Stimulated activated CD4-positive, alpha-beta T cell treated with anti-CD3 and anti-CD28 coated beads, Interleukin-15, amount 100 ng/mL, for 1 hour (primary cell): ENCODE results near the gene FCER1G.

Experiments
- DNase-seq, 2 donors: peaks; one replicate each; pipeline ENCODE4 v3.0.0-alpha.2; 2020; ENCODE audit warnings: low read depth in 1 of 2, low spot score in 1 of 2

FCER1G gene

GRCh38 chr1:161215076-161215475 is at the start of gene FCER1G:
FCER1G (plus strand) TSS chr1:161215295; CDS start chr1:161215322, 27 bp downstream.
- no peak for DNase-seq

- DNase-seq = peak; percentile 76 to 81
Observed at GRCh38 chr1:161165742-161166668, 49.1 kb upstream of the FCER1G start, which contains the start of gene PPOX. PPOX (plus strand) TSS chr1:161166426; CDS start chr1:161166848, 422 bp downstream.

- no peak for DNase-seq
Observed at GRCh38 chr1:161166669-161167548, 48.2 kb upstream of the FCER1G start.

- DNase-seq = no peak
Observed at GRCh38 chr1:161168906-161169305, 46.2 kb upstream of the FCER1G start.

- no peak for DNase-seq
Observed at GRCh38 chr1:161171191-161171590, 43.9 kb upstream of the FCER1G start.

GRCh38 chr1:161171696-161172095 is 43.4 kb upstream of the FCER1G start:
- no peak for DNase-seq

- no peak for DNase-seq
Observed at GRCh38 chr1:161172349-161172748, 42.7 kb upstream of the FCER1G start.

GRCh38 chr1:161172776-161173376 is 42.2 kb upstream of the FCER1G start:
- DNase-seq = no peak

GRCh38 chr1:161173711-161174110 is 41.4 kb upstream of the FCER1G start:
- no peak for DNase-seq

- DNase-seq = no peak
Observed at GRCh38 chr1:161174911-161175310, 40.2 kb upstream of the FCER1G start.

- no peak for DNase-seq
Observed at GRCh38 chr1:161175771-161176453, 39.2 kb upstream of the FCER1G start.

- DNase-seq = no peak
Observed at GRCh38 chr1:161176468-161177111, 38.5 kb upstream of the FCER1G start.

GRCh38 chr1:161177112-161177935 is 37.8 kb upstream of the FCER1G start, which contains the start of gene B4GALT3:
B4GALT3 (minus strand) TSS chr1:161177507; CDS start chr1:161176060, 1,447 bp downstream.
- peak; percentile 92 to 98 for DNase-seq

GRCh38 chr1:161177936-161178244 is 37.2 kb upstream of the FCER1G start:
- DNase-seq = no peak

- DNase-seq = no peak
Observed at GRCh38 chr1:161179698-161180097, 35.4 kb upstream of the FCER1G start.

GRCh38 chr1:161180639-161181038 is 34.5 kb upstream of the FCER1G start:
- DNase-seq = no peak

- DNase-seq = peak; percentile 31 to 36
Observed at GRCh38 chr1:161182214-161182613, 32.9 kb upstream of the FCER1G start.

GRCh38 chr1:161185282-161185682 is 29.8 kb upstream of the FCER1G start:
- peak in 1 of 2 donors; percentile 52 for DNase-seq

- no peak for DNase-seq
Observed at GRCh38 chr1:161185732-161186311, 29.3 kb upstream of the FCER1G start.
